PC-9 (cell line): ENCODE measurements around the gene CORIN.

ENCODE experiments used
- CTCF ChIP-seq: fragments of 200-600 bp; sonication (generic); conservative IDR thresholded peaks from 2 replicates; pipeline ENCODE4 v1.6.1; 2017; ENCODE audit warnings: mixed run types, antibody characterized with exemption, mild to moderate bottlenecking, moderate library complexity
- EZH2 ChIP-seq: fragments of 200-600 bp; sonication (generic); IDR thresholded peaks from 2 replicates; pipeline ENCODE4 v1.8.0; 2017; ENCODE audit warnings: antibody characterized with exemption, low read depth

GRCh38 chr4:47827343-47828047 is 10.4 kb downstream of the CORIN start:
- TF ChIP-seq CTCF (no peak), EZH2 (no peak)
